ENCODE results near the gene KIF20B. TPM values are rescaled to one million over a fixed set of nuclear protein-coding genes. Genes with fewer than 3 reads are reported as not detected.

Gene KIF20B
- total RNA-seq, 1 experiment from 2014 or later: 50.2 TPM

DNA sequence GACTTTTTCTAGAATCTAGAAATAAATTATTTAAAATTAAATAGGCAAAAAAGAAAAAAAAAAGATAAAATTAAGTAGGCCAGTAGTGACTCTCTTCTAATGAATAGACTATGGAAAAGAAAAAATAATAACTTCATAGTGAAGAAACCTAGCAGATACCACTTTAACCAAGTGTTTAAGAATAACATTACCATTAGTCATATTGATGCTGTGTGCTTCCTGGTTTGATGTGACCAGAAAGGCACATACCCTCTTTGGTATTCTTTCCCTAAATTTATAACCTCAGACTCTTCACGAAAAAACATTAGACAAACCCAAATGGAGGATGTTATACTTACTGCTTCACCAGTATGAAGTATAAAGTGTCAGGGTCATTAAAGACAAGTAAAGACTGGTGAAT, 42.6 kb downstream of the KIF20B start:
- Histone ChIP-seq H3K4me1 (ENCODE audit: control insufficient read depth in 1 of 2, insufficient read depth in 2 of 2, low read length in 2 of 2) (no peaks in the 10 kb centered on the region), H3K27ac (ENCODE audit: low read depth, low read length) (no peak overlapping the region), H3K4me2 (ENCODE audit: low read length) (no peak overlapping the region), H3K4me3 (replicated peaks in 1 of 2; ENCODE audit: low read depth in 1 of 2, low read length in 2 of 2) (no peak overlapping the region), H3K9me2 (ENCODE audit: insufficient read depth) (no peaks in the 10 kb centered on the region), H2AFZ (ENCODE audit: low read depth, low read length, poor library complexity, severe bottlenecking) (no peak overlapping the region), H3K9ac (ENCODE audit: low read length) (no peak overlapping the region), H3K27me3 (ENCODE audit: insufficient read depth, low read length) (no peaks in the 10 kb centered on the region), H3K36me3 (ENCODE audit: control insufficient read depth in 1 of 2, insufficient read depth in 2 of 2, low read length in 2 of 2) (peaks cover 13 to 32% of the 10 kb centered on the region in 2 experiments; a peak in 3 of 4 replicates), H3K9me3 (ENCODE audit: control insufficient read depth in 1 of 2, insufficient read depth in 1 of 2, low read depth in 1 of 2, low read length in 2 of 2) (no peaks in the 10 kb centered on the region), H3K79me2 (ENCODE audit: insufficient read depth, low read length) (0 out of 2 replicates have a peak, but pooled peaks cover 5% of the 10 kb centered on the region), H4K20me1 (ENCODE audit: insufficient read depth) (no peaks in the 10 kb centered on the region)
- no peak for DNase-seq (ENCODE audit: low read depth, low spot score)
- TF ChIP-seq, protein P1, sequence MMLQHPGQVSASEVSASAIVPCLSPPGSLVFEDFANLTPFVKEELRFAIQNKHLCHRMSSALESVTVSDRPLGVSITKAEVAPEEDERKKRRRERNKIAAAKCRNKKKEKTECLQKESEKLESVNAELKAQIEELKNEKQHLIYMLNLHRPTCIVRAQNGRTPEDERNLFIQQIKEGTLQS (IDR thresholded peaks at IDR 0.05): no peak
- no peak for TF ChIP-seq CTCF (IDR thresholded peaks at IDR 0.05 in 2 of 3, conservative IDR thresholded peaks at IDR 0.05 in 1 of 3; ENCODE audit: borderline replicate concordance in 1 of 3, insufficient read depth in 1 of 3, low read depth in 2 of 3, low read length in 2 of 3)
- TF ChIP-seq ELF1 (IDR thresholded peaks at IDR 0.05; ENCODE audit: borderline replicate concordance, low read depth): no peak
- no peak for TF ChIP-seq EGR1 (IDR thresholded peaks at IDR 0.05; ENCODE audit: low read depth)
- TF ChIP-seq POLR2A (IDR thresholded peaks at IDR 0.05; ENCODE audit: borderline replicate concordance, extremely low read depth, insufficient read depth, insufficient read length): no peak
- no peak for TF ChIP-seq RAD21 (IDR thresholded peaks at IDR 0.05; ENCODE audit: low read depth)
- TF ChIP-seq YY1 (IDR thresholded peaks at IDR 0.05; ENCODE audit: extremely low read depth, insufficient replicate concordance, low read depth, low read length): no peak
- no peak for TF ChIP-seq SRF (IDR thresholded peaks at IDR 0.05; ENCODE audit: low read depth)
- TF ChIP-seq TCF7L2 (IDR thresholded peaks at IDR 0.05; ENCODE audit: borderline replicate concordance, extremely low read depth, insufficient read depth, insufficient read length): no peak
- TF ChIP-seq CBX3 (IDR thresholded peaks at IDR 0.05; ENCODE audit: low read depth): no peak
- no peak for TF ChIP-seq JUND (IDR thresholded peaks at IDR 0.05)
- TF ChIP-seq FOSL1 (IDR thresholded peaks at IDR 0.05; ENCODE audit: low read depth): no peak
- TF ChIP-seq, protein P2, sequence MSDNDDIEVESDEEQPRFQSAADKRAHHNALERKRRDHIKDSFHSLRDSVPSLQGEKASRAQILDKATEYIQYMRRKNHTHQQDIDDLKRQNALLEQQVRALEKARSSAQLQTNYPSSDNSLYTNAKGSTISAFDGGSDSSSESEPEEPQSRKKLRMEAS (IDR thresholded peaks at IDR 0.05): no peak
- no peak for TF ChIP-seq SP1 (IDR thresholded peaks at IDR 0.05; ENCODE audit: low read depth)
- no peak for TF ChIP-seq ZBTB33 (IDR thresholded peaks at IDR 0.05; ENCODE audit: extremely low read depth, insufficient replicate concordance, low read length)
- no peak for TF ChIP-seq CEBPB (IDR thresholded peaks at IDR 0.05; ENCODE audit: low read depth)
- no peak for TF ChIP-seq EZH2phosphoT487 (IDR thresholded peaks at IDR 0.05; ENCODE audit: borderline replicate concordance)
- no peak for TF ChIP-seq SIN3A (IDR thresholded peaks at IDR 0.05; ENCODE audit: low read depth)
- no peak for TF ChIP-seq POLR2AphosphoS5 (IDR thresholded peaks at IDR 0.05; ENCODE audit: low read depth, low read length)
- TF ChIP-seq ZFX (IDR thresholded peaks at IDR 0.05): no peak
- no TSS peak for BruUV-seq (replicated peaks)
- intact Hi-C loops (cut with micrococcal nuclease): no loop called here
- ATAC-seq: no peak
- ChIA-PET RAD21 (ENCODE audit: low non-redundant PET in 1 of 2, low total read pairs in 2 of 2, uncharacterized antibody in 2 of 2, unreplicated experiment in 2 of 2) (no interaction called here), CTCF (no interaction called here), POLR2A (no interaction called here)
